ENCODE data around the gene CYP27B1.

- TF ChIP-seq CTCF (conservative IDR thresholded peaks at IDR 0.05; ENCODE audit: low read depth in 2 of 2) = peak; percentile 61 to 71
- TF ChIP-seq CREB1 (CRISPR knock-in tag; IDR thresholded peaks at IDR 0.05; ENCODE audit: low read depth) = no peak
- TF ChIP-seq EZH2 (IDR thresholded peaks at IDR 0.05; ENCODE audit: low read depth, unreplicated experiment) = no peak
- peak; percentile 45 for TF ChIP-seq REST (IDR thresholded peaks at IDR 0.05; ENCODE audit: unreplicated experiment)
- TF ChIP-seq EZH2phosphoT487 (IDR thresholded peaks at IDR 0.05; ENCODE audit: unreplicated experiment) = no peak
- no peak for TF ChIP-seq STAT1 (IDR thresholded peaks at IDR 0.05; ENCODE audit: unreplicated experiment)
- TF ChIP-seq POLR2AphosphoS5 (IDR thresholded peaks at IDR 0.05; ENCODE audit: low read depth) = no peak
- no peak for TF ChIP-seq JUNB (IDR thresholded peaks at IDR 0.05; ENCODE audit: unreplicated experiment)
- no peak for TF ChIP-seq ETS1 (IDR thresholded peaks at IDR 0.05)
- no peak for TF ChIP-seq ZNF114 (CRISPR knock-in tag; IDR thresholded peaks at IDR 0.05)
- TF ChIP-seq NANOG (IDR thresholded peaks at IDR 0.05; ENCODE audit: borderline replicate concordance) = no peak
- no peak for TF ChIP-seq ZNF462 (CRISPR knock-in tag; IDR thresholded peaks at IDR 0.05)
- no peak for TF ChIP-seq ZNF331 (CRISPR knock-in tag; IDR thresholded peaks at IDR 0.05; ENCODE audit: low read depth)
These were observed 7.4 kb downstream of the CYP27B1 start for GRCh38 chr12:57759360-57759980.
